Hematopoietic multipotent progenitor cell (in vitro differentiated cells): ENCODE results near the gene APOL3. TPM values are rescaled to one million over a fixed set of nuclear protein-coding genes. Genes with fewer than 3 reads are reported as not detected.
"Not testable (repeated sequence)": the region's sequence is repeated elsewhere in the genome, so short reads cannot be mapped to it uniquely, and the experiment has no call there.

Experiments used
- DNase-seq, 3 donors: peaks; one replicate each; pipeline ENCODE4 v3.0.0-alpha.2; 2011 to 2015; ENCODE audit warnings: low read depth in 2 of 3, low spot score in 2 of 3
- total RNA-seq: library from RNA; depleted of rRNA; stranded (reverse); fragments of >200 nt; gene quantifications from one replicate; pipeline ENCODE4 v1.2.3, GENCODE V29; 2012

APOL3 gene
- total RNA-seq, 1 donor = 69.5 TPM

- DNase-seq = not testable (repeated sequence)
Measured at GRCh38 chr22:36138709-36139108, 21.8 kb downstream of the APOL3 start.

GRCh38 chr22:36136988-36137387, 23.6 kb downstream of the APOL3 start:
- no peak for DNase-seq

GRCh38 chr22:36136475-36136874, 24.1 kb downstream of the APOL3 start:
- DNase-seq = no peak

- no peak for DNase-seq
Measured at GRCh38 chr22:36135306-36135980, 25.1 kb downstream of the APOL3 start.

- no peak for DNase-seq
Measured at GRCh38 chr22:36134182-36134581, 26.4 kb downstream of the APOL3 start.

- DNase-seq = no peak
Measured at GRCh38 chr22:36131907-36132306, 28.6 kb downstream of the APOL3 start.

GRCh38 chr22:36129486-36130388, 30.8 kb downstream of the APOL3 start:
- DNase-seq = no peak

- DNase-seq = no peak
Measured at GRCh38 chr22:36129071-36129470, 31.5 kb downstream of the APOL3 start.

GRCh38 chr22:36125994-36126531, 34.5 kb downstream of the APOL3 start:
- no peak for DNase-seq

- no peak for DNase-seq
Measured at GRCh38 chr22:36125434-36125833, 35.1 kb downstream of the APOL3 start.

GRCh38 chr22:36124666-36125065, 35.9 kb downstream of the APOL3 start:
- no peak for DNase-seq

- DNase-seq = peak; percentile 91 to 95 (median 93)
Measured at GRCh38 chr22:36123673-36124630, 36.6 kb downstream of the APOL3 start.

- DNase-seq = peak in 1 of 3 donors; percentile 15
Measured at GRCh38 chr22:36120621-36121351, 39.8 kb downstream of the APOL3 start.

GRCh38 chr22:36117053-36117554, 43.5 kb downstream of the APOL3 start:
- DNase-seq = no peak

- DNase-seq = no peak
Measured at GRCh38 chr22:36116127-36116526, 44.4 kb downstream of the APOL3 start.

GRCh38 chr22:36113121-36113520, 47.4 kb downstream of the APOL3 start:
- no peak for DNase-seq

GRCh38 chr22:36111316-36111715, 49.2 kb downstream of the APOL3 start:
- no peak for DNase-seq

GRCh38 chr22:36110306-36110881, 50.2 kb downstream of the APOL3 start:
- DNase-seq = no peak

GRCh38 chr22:36107436-36107835, 53.1 kb downstream of the APOL3 start:
- DNase-seq = no peak
